ENCODE data around the gene SLC35B1. TPM values are rescaled to one million over a fixed set of nuclear protein-coding genes. Genes with fewer than 3 reads are reported as not detected.

SLC35B1 gene
- total RNA-seq, 3 donors from 2014 or later = 33.0 to 44.1 (median 35.7) TPM

- no peak overlapping the region for H3K27ac ChIP-seq
- no peak overlapping the region for H3K4me3 ChIP-seq
- DNase-seq (ENCODE audit: low spot score in 2 of 2) = no peak
- no peaks in the 10 kb centered on the region for H3K27me3 ChIP-seq
- no peaks in the 10 kb centered on the region for H3K9me3 ChIP-seq
- intact Hi-C loops (cut with DNase I; ENCODE audit: low total_unique reads) = loop anchor here (10.0 kb wide), 1 partner anchor 150 kb away; no protein-coding TSS in a partner anchor
- H3K4me1 ChIP-seq = peaks cover 0 to 10% of the 10 kb centered on the region in 2 donors
- TF ChIP-seq CTCF (IDR thresholded peaks at IDR 0.05) (no peak), POLR2A (IDR thresholded peaks at IDR 0.05) (no peak), POLR2AphosphoS5 (IDR thresholded peaks at IDR 0.05) (no peak)
- peaks cover 4% of the 10 kb centered on the region for H3K36me3 ChIP-seq
These were observed 2.5 kb downstream of the SLC35B1 start for GRCh38 chr17:49705254-49705653.

GRCh38 chr17:49703557-49704277 is 4.0 kb downstream of the SLC35B1 start:
- H3K9me3 ChIP-seq = no peaks in the 10 kb centered on the region
- intact Hi-C loops (cut with DNase I; ENCODE audit: low total_unique reads) = loop anchor here (10.0 kb wide), 1 partner anchor 151 kb away; no protein-coding TSS in a partner anchor
- H3K27ac ChIP-seq = peak overlapping the region; percentile 56 to 78
- H3K27me3 ChIP-seq = no peaks in the 10 kb centered on the region
- H3K4me3 ChIP-seq = no peak overlapping the region
- TF ChIP-seq POLR2AphosphoS5 (IDR thresholded peaks at IDR 0.05) (no peak), POLR2A (IDR thresholded peaks at IDR 0.05) (no peak), CTCF (IDR thresholded peaks at IDR 0.05) (peak in 1 of 3 donors; percentile 52)
- peaks cover 0 to 10% of the 10 kb centered on the region in 2 donors for H3K4me1 ChIP-seq
- DNase-seq (ENCODE audit: low spot score in 2 of 2) = peak in 1 of 2 donors; percentile 68
- H3K36me3 ChIP-seq = peaks cover 4% of the 10 kb centered on the region

- intact Hi-C loops (cut with DNase I; ENCODE audit: low total_unique reads) = loop anchor here (10.0 kb wide), 1 partner anchor 154 kb away; no protein-coding TSS in a partner anchor
- no peaks in the 10 kb centered on the region for H3K27me3 ChIP-seq
- H3K4me1 ChIP-seq = no peaks in the 10 kb centered on the region
- TF ChIP-seq POLR2AphosphoS5 (IDR thresholded peaks at IDR 0.05) = no peak
- TF ChIP-seq CTCF (IDR thresholded peaks at IDR 0.05) = no peak
- no peak for TF ChIP-seq POLR2A (IDR thresholded peaks at IDR 0.05)
- H3K4me3 ChIP-seq = no peak overlapping the region
- H3K9me3 ChIP-seq = no peaks in the 10 kb centered on the region
- no peak overlapping the region for H3K27ac ChIP-seq
- DNase-seq (ENCODE audit: low spot score in 2 of 2) = no peak
- peaks cover 4% of the 10 kb centered on the region for H3K36me3 ChIP-seq
These were observed 6.8 kb downstream of the SLC35B1 start for GRCh38 chr17:49700960-49701359.

GRCh38 chr17:49699966-49700575 is 7.7 kb downstream of the SLC35B1 start:
- Histone ChIP-seq H3K27me3 (no peaks in the 10 kb centered on the region), H3K9me3 (no peaks in the 10 kb centered on the region), H3K4me3 (no peak overlapping the region), H3K27ac (peak overlapping the region in 1 of 2 donors; percentile 33), H3K4me1 (no peaks in the 10 kb centered on the region), H3K36me3 (peaks cover 4% of the 10 kb centered on the region)
- no peak for DNase-seq (ENCODE audit: low spot score in 2 of 2)
- intact Hi-C loops (cut with DNase I; ENCODE audit: low total_unique reads) = loop anchor here (10.0 kb wide), 1 partner anchor 155 kb away; no protein-coding TSS in a partner anchor
- TF ChIP-seq POLR2AphosphoS5 (IDR thresholded peaks at IDR 0.05) = no peak
- TF ChIP-seq CTCF (IDR thresholded peaks at IDR 0.05) = no peak
- no peak for TF ChIP-seq POLR2A (IDR thresholded peaks at IDR 0.05)

- H3K27ac ChIP-seq = no peak overlapping the region
- H3K27me3 ChIP-seq = no peaks in the 10 kb centered on the region
- H3K4me3 ChIP-seq = no peak overlapping the region
- intact Hi-C loops (cut with DNase I; ENCODE audit: low total_unique reads) = no loop called here
- TF ChIP-seq CTCF (IDR thresholded peaks at IDR 0.05) (no peak), POLR2AphosphoS5 (IDR thresholded peaks at IDR 0.05) (no peak)
- no peaks in the 10 kb centered on the region for H3K4me1 ChIP-seq
- H3K36me3 ChIP-seq = peaks cover 4% of the 10 kb centered on the region
- no peaks in the 10 kb centered on the region for H3K9me3 ChIP-seq
- DNase-seq (ENCODE audit: low spot score in 2 of 2) = no peak
These were observed 9.8 kb downstream of the SLC35B1 start for GRCh38 chr17:49698005-49698404.

All from breast epithelium (tissue), 4 donors.